ENCODE data around the gene FAAH2. TPM values are rescaled to one million over a fixed set of nuclear protein-coding genes. Genes with fewer than 3 reads are reported as not detected.
A peak's percentile ranks its signal among the peaks of the same experiment; 100 is the strongest.
"Not testable (repeated sequence)": the region's sequence is repeated elsewhere in the genome, so short reads cannot be mapped to it uniquely, and the experiment has no call there.

FAAH2 gene
- total RNA-seq, 1 donor from 2014 or later, result not detected

GRCh38 chrX:57380026-57380796 lies 93.7 kb downstream of the FAAH2 start:
- no peak for DNase-seq (ENCODE audit: extremely low read depth, low read depth, low spot score)

- not testable (repeated sequence) for DNase-seq (ENCODE audit: extremely low read depth, low read depth, low spot score)
Observed at GRCh38 chrX:57394162-57394561, 107.7 kb downstream of the FAAH2 start.

- not testable (repeated sequence) for DNase-seq (ENCODE audit: extremely low read depth, low read depth, low spot score)
Observed at GRCh38 chrX:57403191-57403590, 116.7 kb downstream of the FAAH2 start.

GRCh38 chrX:57406149-57406548 lies 119.6 kb downstream of the FAAH2 start:
- no peak for DNase-seq (ENCODE audit: extremely low read depth, low read depth, low spot score)

GRCh38 chrX:57417827-57418226 lies 131.3 kb downstream of the FAAH2 start:
- DNase-seq (ENCODE audit: extremely low read depth, low read depth, low spot score), result no peak

- DNase-seq (ENCODE audit: extremely low read depth, low read depth, low spot score), result no peak
Observed at GRCh38 chrX:57422289-57422688, 135.8 kb downstream of the FAAH2 start.

GRCh38 chrX:57422790-57423189 lies 136.3 kb downstream of the FAAH2 start:
- DNase-seq (ENCODE audit: extremely low read depth, low read depth, low spot score), result no peak

GRCh38 chrX:57445076-57445475 lies 158.6 kb downstream of the FAAH2 start:
- no peak for DNase-seq (ENCODE audit: extremely low read depth, low read depth, low spot score)

- no peak for DNase-seq (ENCODE audit: extremely low read depth, low read depth, low spot score)
Observed at GRCh38 chrX:57445832-57446231, 159.3 kb downstream of the FAAH2 start.

GRCh38 chrX:57447856-57448255 lies 161.3 kb downstream of the FAAH2 start:
- no peak for DNase-seq (ENCODE audit: extremely low read depth, low read depth, low spot score)

- peak; percentile 36 for DNase-seq (ENCODE audit: extremely low read depth, low read depth, low spot score)
Observed at GRCh38 chrX:57451426-57452020, 165.0 kb downstream of the FAAH2 start.

- DNase-seq (ENCODE audit: extremely low read depth, low read depth, low spot score), result no peak
Observed at GRCh38 chrX:57453901-57454300, 167.4 kb downstream of the FAAH2 start.

GRCh38 chrX:57481514-57481913 lies 195.0 kb downstream of the FAAH2 start:
- no peak for DNase-seq (ENCODE audit: extremely low read depth, low read depth, low spot score)

- DNase-seq (ENCODE audit: extremely low read depth, low read depth, low spot score), result no peak
Observed at GRCh38 chrX:57516491-57516890, 230.0 kb downstream of the FAAH2 start.

- DNase-seq (ENCODE audit: extremely low read depth, low read depth, low spot score), result no peak
Observed at GRCh38 chrX:57519578-57520118, 233.1 kb downstream of the FAAH2 start.

- no peak for DNase-seq (ENCODE audit: extremely low read depth, low read depth, low spot score)
Observed at GRCh38 chrX:57528670-57529255, 242.3 kb downstream of the FAAH2 start.

Other genes starting within 250 kb of the FAAH2 start
- gene SPIN2B, start 165.2 kb upstream of the FAAH2 start, total RNA-seq, result 5.5 and 12.2 TPM in 2 replicates
- not detected in 2 replicates for gene SPIN2A, start 149.3 kb upstream of the FAAH2 start, total RNA-seq

Data from glomerular endothelial cell (primary cell).